Endothelial cell of umbilical vein (primary cell): ENCODE measurements around the gene KCNE1. TPM values are rescaled to one million over a fixed set of nuclear protein-coding genes. Genes with fewer than 3 reads are reported as not detected.

Source experiments
- BruUV-seq: library from RNA; stranded (reverse); fragments of 400-500 nt; replicated peaks from 2 replicates; lab custom pipeline; 2021; lab: Mats Ljungman, UMichigan
- CTCF ChIA-PET: fragments of 300-600, 350-600 bp; sonication (Branson Sonifier 250); formaldehyde crosslinking; loops from one replicate; lab custom pipeline; 2021; ENCODE audit warnings: antibody characterized with exemption, inconsistent platforms; lab: Charles Lee
- POLR2A ChIA-PET: fragments of 300-600, 350-600 bp; sonication (Branson Sonifier 250); formaldehyde crosslinking; loops from one replicate; lab custom pipeline; 2021; ENCODE audit warnings: antibody characterized with exemption, inconsistent platforms; lab: Charles Lee
- DNase-seq: peaks from one replicate; pipeline ENCODE4 v3.0.0-alpha.2; 2011; ENCODE audit warnings: low read depth, low spot score
- FAIRE-seq: peaks from 2 replicates; lab custom pipeline; 2011; peaks lifted over from hg19 to GRCh38; lab: Jason Lieb, UNC
- H2AFZ ChIP-seq: 2 replicates; pipeline ENCODE4 v1.6.0; 2012; ENCODE audit warnings: low read depth, low read length, control low read depth, inconsistent platforms
- H3K27ac ChIP-seq: 2 replicates; pipeline ENCODE4 v1.5.1; 2011; ENCODE audit warnings: low read depth, mild to moderate bottlenecking, control low read depth, low read length, moderate library complexity; ENCODE audit not compliant: insufficient read depth
- H3K27me3 ChIP-seq, 2 experiments: 2 replicates each; pipeline versions ENCODE4 v1.6.0 to v1.6.1; 2011; ENCODE audit warnings: low read length in 2 of 2, mixed read lengths in 1 of 2; ENCODE audit not compliant: control insufficient read depth in 2 of 2, insufficient read depth in 2 of 2
- H3K36me3 ChIP-seq, 2 experiments: 2 replicates in 1 of 2; 3 replicates in 1 of 2; pipeline ENCODE4 v1.5.1; 2011; ENCODE audit warnings: low read length in 2 of 2, mild to moderate bottlenecking in 1 of 2, moderate library complexity in 1 of 2; ENCODE audit not compliant: control insufficient read depth in 2 of 2, insufficient read depth in 2 of 2; ENCODE audit errors: extremely low read depth in 1 of 2
- H3K4me1 ChIP-seq: 3 replicates; pipeline ENCODE4 v1.5.1; 2011; ENCODE audit warnings: mild to moderate bottlenecking, low read length; ENCODE audit not compliant: control insufficient read depth, insufficient read depth; ENCODE audit errors: extremely low read depth
- H3K4me2 ChIP-seq: 2 replicates; pipeline ENCODE4 v1.6.1; 2011; ENCODE audit warnings: low read length, control low read depth, mixed read lengths; ENCODE audit not compliant: insufficient read depth
- H3K4me3 ChIP-seq, 3 experiments: fragments of 200-600 bp in 1 of 3; sonication (generic), shearing (Covaris generic) in 1 of 3; replicated peaks in 1 of 3; 2 replicates each; pipeline ENCODE4 v1.5.1; 2011 to 2016; ENCODE audit warnings: control low read depth in 3 of 3, low read length in 3 of 3, mild to moderate bottlenecking in 2 of 3, inconsistent platforms in 1 of 3, low read depth in 1 of 3, moderate library complexity in 1 of 3; ENCODE audit not compliant: insufficient read depth in 1 of 3
- H3K79me2 ChIP-seq: 2 replicates; pipeline ENCODE4 v1.6.0; 2012; ENCODE audit warnings: low read length, inconsistent platforms; ENCODE audit not compliant: control insufficient read depth, insufficient read depth
- H3K9ac ChIP-seq: replicated peaks from 2 replicates; pipeline ENCODE3; 2011; ENCODE audit warnings: low read length, control low read depth; ENCODE audit not compliant: insufficient read depth; ENCODE audit errors: extremely low read depth
- H3K9me1 ChIP-seq: replicated peaks from 3 replicates; pipeline ENCODE4 v1.6.0; 2011; ENCODE audit warnings: mild to moderate bottlenecking, low read length; ENCODE audit not compliant: control insufficient read depth, insufficient read depth; ENCODE audit errors: extremely low read depth
- H3K9me3 ChIP-seq: replicated peaks from 2 replicates; pipeline ENCODE4 v1.5.1; 2012; ENCODE audit warnings: low read length, inconsistent platforms; ENCODE audit not compliant: control insufficient read depth, insufficient read depth
- H4K20me1 ChIP-seq: replicated peaks from 2 replicates; pipeline ENCODE3; 2011; ENCODE audit warnings: mild to moderate bottlenecking, low read length; ENCODE audit not compliant: control insufficient read depth, insufficient read depth; ENCODE audit errors: extremely low read depth
- EZH2 ChIP-seq: IDR thresholded peaks from 2 replicates; pipeline ENCODE4 v1.6.1; 2012; ENCODE audit warnings: borderline replicate concordance, low read depth, mild to moderate bottlenecking, moderate library complexity, low read length, inconsistent platforms; ENCODE audit not compliant: severe bottlenecking
- FOS ChIP-seq: IDR thresholded peaks from 2 replicates; pipeline ENCODE4 v1.6.1; 2011; ENCODE audit warnings: mild to moderate bottlenecking, low read length, moderate library complexity, borderline replicate concordance; ENCODE audit not compliant: insufficient read depth
- GATA2 ChIP-seq: IDR thresholded peaks from 2 replicates; pipeline ENCODE4 v1.7.0; 2011; ENCODE audit warnings: low read depth, mild to moderate bottlenecking, moderate library complexity, mixed read lengths, low read length; ENCODE audit not compliant: insufficient read length, insufficient read depth
- JUN ChIP-seq: IDR thresholded peaks from 2 replicates; pipeline ENCODE4 v1.6.1; 2011; ENCODE audit warnings: borderline replicate concordance, low read depth; ENCODE audit not compliant: insufficient read length, insufficient read depth
- MYC ChIP-seq: IDR thresholded peaks from one replicate; pipeline ENCODE4 v1.6.1; 2011; ENCODE audit warnings: mild to moderate bottlenecking, low read depth, low read length
- POLR2A ChIP-seq: IDR thresholded peaks from 2 replicates; pipeline ENCODE4 v1.6.1; 2012; ENCODE audit warnings: low read depth, mild to moderate bottlenecking, control low read depth, low read length
- POLR2AphosphoS5 ChIP-seq: IDR thresholded peaks from 2 replicates; pipeline ENCODE4 v1.6.1; 2012; ENCODE audit warnings: low read depth, mild to moderate bottlenecking, control low read depth, low read length, moderate library complexity; ENCODE audit not compliant: insufficient read depth
- dilution Hi-C: fragments of 300-500 bp; cut with MboI; formaldehyde crosslinking; loops from one replicate; pipeline ENCODE4 v1.15.0; 2019; ENCODE audit warnings: low sequenced_read_pairs; ENCODE audit not compliant: extremely low pct_ligation_motif_present
- intact Hi-C: fragments of 100-400 bp; cut with micrococcal nuclease; formaldehyde crosslinking; loops from one replicate; pipeline ENCODE4 v1.10.0; 2022
- polyA plus RNA-seq, 4 experiments: library from polyadenylated mRNA; depleted of rRNA in 3 of 4; stranded (reverse) in 3 of 4; unstranded in 1 of 4; fragments of >200 nt; gene quantifications; 2 replicates each; pipeline versions ENCODE4 v1.2.1 to v1.2.3, GENCODE V29; 2011 to 2012; ENCODE audit warnings: missing spikeins in 1 of 4
- total RNA-seq: library from RNA; stranded (reverse); gene quantifications from 2 replicates; pipeline ENCODE4 v1.2.3, GENCODE V29; 2021
- TF ChIP-seq, protein P1 (sequence below), 2 donors: IDR thresholded peaks; 1 replicate in 1 of 2; 2 replicates in 1 of 2; pipeline ENCODE4 v1.5.1; 2011; ENCODE audit warnings: low read length in 2 of 2, mild to moderate bottlenecking in 2 of 2, moderate library complexity in 2 of 2, control low read depth in 1 of 2, inconsistent platforms in 1 of 2, low read depth in 1 of 2; ENCODE audit not compliant: insufficient read depth in 1 of 2; ENCODE audit errors: extremely low read depth in 1 of 2
- TF ChIP-seq, protein P2 (sequence below): IDR thresholded peaks from 2 replicates; pipeline ENCODE4 v1.6.1; 2011; ENCODE audit not compliant: insufficient read depth, insufficient read length

Gene KCNE1
- total and polyA plus RNA-seq, 2 donors (not counting 3 experiments of a cell fraction or from before 2014, with no cell fraction given): 0.10 to 0.38 TPM

DNA sequence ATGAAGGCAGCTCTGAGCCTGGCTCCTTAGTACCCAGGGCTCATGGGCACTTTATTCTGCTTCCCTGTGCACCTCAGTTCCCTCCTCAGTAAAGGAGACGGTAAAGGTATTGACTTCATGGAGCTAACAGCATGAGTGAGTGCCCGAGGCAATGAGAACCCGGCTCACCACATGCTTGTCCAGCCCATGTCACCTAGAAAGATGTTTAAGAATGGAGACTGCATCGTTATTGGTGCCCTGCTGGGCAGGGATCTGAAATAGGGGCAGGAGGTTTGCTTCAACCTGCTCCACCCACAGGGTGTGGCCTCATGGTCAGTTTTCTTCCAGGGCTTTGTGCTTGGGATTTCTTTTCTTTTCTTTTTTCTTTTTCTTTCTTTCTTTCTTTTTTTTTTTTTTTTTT lies 7.0 kb upstream of the KCNE1 start:
- no peak for DNase-seq
- no peak overlapping the region for H3K4me3 ChIP-seq
- H3K4me2 ChIP-seq: no peak overlapping the region
- TF ChIP-seq POLR2AphosphoS5 (no peak), EZH2 (no peak), GATA2 (no peak), JUN (no peak), POLR2A (no peak), FOS (no peak), MYC (no peak)
- TF ChIP-seq, protein P1, sequence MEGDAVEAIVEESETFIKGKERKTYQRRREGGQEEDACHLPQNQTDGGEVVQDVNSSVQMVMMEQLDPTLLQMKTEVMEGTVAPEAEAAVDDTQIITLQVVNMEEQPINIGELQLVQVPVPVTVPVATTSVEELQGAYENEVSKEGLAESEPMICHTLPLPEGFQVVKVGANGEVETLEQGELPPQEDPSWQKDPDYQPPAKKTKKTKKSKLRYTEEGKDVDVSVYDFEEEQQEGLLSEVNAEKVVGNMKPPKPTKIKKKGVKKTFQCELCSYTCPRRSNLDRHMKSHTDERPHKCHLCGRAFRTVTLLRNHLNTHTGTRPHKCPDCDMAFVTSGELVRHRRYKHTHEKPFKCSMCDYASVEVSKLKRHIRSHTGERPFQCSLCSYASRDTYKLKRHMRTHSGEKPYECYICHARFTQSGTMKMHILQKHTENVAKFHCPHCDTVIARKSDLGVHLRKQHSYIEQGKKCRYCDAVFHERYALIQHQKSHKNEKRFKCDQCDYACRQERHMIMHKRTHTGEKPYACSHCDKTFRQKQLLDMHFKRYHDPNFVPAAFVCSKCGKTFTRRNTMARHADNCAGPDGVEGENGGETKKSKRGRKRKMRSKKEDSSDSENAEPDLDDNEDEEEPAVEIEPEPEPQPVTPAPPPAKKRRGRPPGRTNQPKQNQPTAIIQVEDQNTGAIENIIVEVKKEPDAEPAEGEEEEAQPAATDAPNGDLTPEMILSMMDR (IDR thresholded peaks at IDR 0.05; ENCODE audit: extremely low read depth in 1 of 2, insufficient read depth in 1 of 2, low read depth in 1 of 2, low read length in 2 of 2): no peak
- TF ChIP-seq, protein P2, sequence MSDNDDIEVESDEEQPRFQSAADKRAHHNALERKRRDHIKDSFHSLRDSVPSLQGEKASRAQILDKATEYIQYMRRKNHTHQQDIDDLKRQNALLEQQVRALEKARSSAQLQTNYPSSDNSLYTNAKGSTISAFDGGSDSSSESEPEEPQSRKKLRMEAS: no peak
- no peaks in the 10 kb centered on the region for H3K27me3 ChIP-seq
- H3K9me1 ChIP-seq: no peaks in the 10 kb centered on the region
- no peaks in the 10 kb centered on the region for H3K4me1 ChIP-seq
- peaks cover 5 to 22% of the 10 kb centered on the region in 2 experiments for H3K36me3 ChIP-seq
- H3K79me2 ChIP-seq: no peaks in the 10 kb centered on the region
- ChIA-PET CTCF (interaction anchor here (0.7 to 5.0 kb wide), 5 partner anchors 8 to 169 kb away, joined by 4 to 31 read pairs (median 12); no protein-coding TSS in a partner anchor), POLR2A (interaction anchor here (2.0 kb wide), 1 partner anchor 7 kb away, joined by 7 read pairs; no protein-coding TSS in a partner anchor)
- intact Hi-C loops: no loop called here
- no TSS peak for BruUV-seq
- no peak for FAIRE-seq
- dilution Hi-C loops: no loop called here
- no peak overlapping the region for H3K27ac ChIP-seq
- H2AFZ ChIP-seq: no peak overlapping the region
- no peaks in the 10 kb centered on the region for H3K9me3 ChIP-seq
- no peak overlapping the region for H3K9ac ChIP-seq
- H4K20me1 ChIP-seq: no peaks in the 10 kb centered on the region
